Stimulated activated CD8-positive, alpha-beta memory T cell treated with anti-CD3 and anti-CD28 coated beads, Interleukin-7, amount 100 ng/mL, for 4 hours (primary cell): ENCODE measurements around the gene PTPRE.

Source experiments
- DNase-seq, 2 donors: peaks; one replicate each; pipeline ENCODE4 v3.0.0-alpha.2; 2020; ENCODE audit warnings: low read depth in 2 of 2

PTPRE gene

GRCh38 chr10:127926455-127926854 lies 19.6 kb downstream of the PTPRE start:
- no peak for DNase-seq

GRCh38 chr10:127928021-127928806 lies 21.3 kb downstream of the PTPRE start:
- no peak for DNase-seq

GRCh38 chr10:127932521-127933270 lies 25.8 kb downstream of the PTPRE start:
- DNase-seq, result no peak

GRCh38 chr10:127933271-127933670 lies 26.4 kb downstream of the PTPRE start:
- DNase-seq, result no peak

- DNase-seq, result no peak
Measured at GRCh38 chr10:127934383-127934782, 27.5 kb downstream of the PTPRE start.

GRCh38 chr10:127935071-127935561 lies 28.2 kb downstream of the PTPRE start:
- DNase-seq, result no peak

GRCh38 chr10:127937069-127937468 lies 30.2 kb downstream of the PTPRE start:
- no peak for DNase-seq

GRCh38 chr10:127937915-127938463 lies 31.1 kb downstream of the PTPRE start:
- no peak for DNase-seq

GRCh38 chr10:127939786-127940330 lies 33.0 kb downstream of the PTPRE start:
- no peak for DNase-seq

- DNase-seq, result no peak
Measured at GRCh38 chr10:127940866-127941640, 34.1 kb downstream of the PTPRE start.

- DNase-seq, result no peak
Measured at GRCh38 chr10:127942811-127943210, 35.9 kb downstream of the PTPRE start.

GRCh38 chr10:127943336-127943910 lies 36.5 kb downstream of the PTPRE start:
- DNase-seq, result no peak

- no peak for DNase-seq
Measured at GRCh38 chr10:127944256-127944655, 37.4 kb downstream of the PTPRE start.

GRCh38 chr10:127945341-127945758 lies 38.4 kb downstream of the PTPRE start:
- no peak for DNase-seq

- no peak for DNase-seq
Measured at GRCh38 chr10:127945948-127946711, 39.2 kb downstream of the PTPRE start.

- no peak for DNase-seq
Measured at GRCh38 chr10:127947211-127947610, 40.3 kb downstream of the PTPRE start.

GRCh38 chr10:127948791-127949190 lies 41.9 kb downstream of the PTPRE start:
- DNase-seq, result no peak

GRCh38 chr10:127949831-127950230 lies 42.9 kb downstream of the PTPRE start:
- no peak for DNase-seq

- no peak for DNase-seq
Measured at GRCh38 chr10:127951861-127952574, 45.1 kb downstream of the PTPRE start.

GRCh38 chr10:127952575-127952869 lies 45.6 kb downstream of the PTPRE start:
- DNase-seq, result no peak
